DOHH2 (cell line): Measurements from ENCODE around the gene FAM107B.

Experiments
- EZH2phosphoT487 ChIP-seq: fragments of 200-600 bp; sonication (generic); IDR thresholded peaks from 2 replicates; pipeline ENCODE4 v1.6.1; 2017; ENCODE audit warnings: borderline replicate concordance, mild to moderate bottlenecking, antibody characterized with exemption, low read length, moderate library complexity, mixed read lengths
- TF ChIP-seq, protein P1 (sequence below): fragments of 200-600 bp; sonication (generic); IDR thresholded peaks from one replicate; pipeline ENCODE4 v1.5.1; 2014; ENCODE audit warnings: antibody characterized with exemption, mild to moderate bottlenecking, low read depth, low read length; ENCODE audit not compliant: poor library complexity, severe bottlenecking

DNA sequence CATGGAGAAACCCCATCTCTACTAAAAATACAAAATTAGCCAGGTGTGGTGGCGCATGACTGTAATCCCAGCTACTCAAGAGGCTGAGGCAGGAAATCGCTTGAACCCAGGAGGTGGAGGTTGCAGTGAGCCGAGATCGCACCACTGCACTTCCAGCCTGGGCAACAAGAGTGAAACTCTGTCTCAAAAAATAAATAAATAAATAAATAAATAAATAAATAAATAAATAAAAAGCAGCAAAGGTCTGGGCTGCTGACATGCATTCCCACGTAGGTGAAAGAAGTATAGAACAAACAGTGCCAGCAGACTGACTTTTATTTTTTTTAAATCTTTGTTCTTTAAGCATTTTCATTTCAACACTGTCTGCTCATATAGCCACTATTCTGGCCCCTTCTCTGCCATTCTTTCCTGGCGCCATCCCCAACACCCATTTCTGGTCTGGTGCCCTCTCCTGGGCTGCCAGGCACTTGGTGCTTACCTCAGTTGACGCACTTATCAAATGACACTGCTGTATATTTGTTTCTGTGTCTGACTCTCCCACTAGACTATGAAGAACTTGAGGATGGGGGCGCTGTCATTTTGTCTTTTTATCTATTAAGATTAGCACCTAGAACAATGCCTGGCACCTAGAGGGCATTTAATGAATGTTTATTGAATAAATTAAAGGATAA is 15.6 kb downstream of the FAM107B start:
- TF ChIP-seq, protein P1, sequence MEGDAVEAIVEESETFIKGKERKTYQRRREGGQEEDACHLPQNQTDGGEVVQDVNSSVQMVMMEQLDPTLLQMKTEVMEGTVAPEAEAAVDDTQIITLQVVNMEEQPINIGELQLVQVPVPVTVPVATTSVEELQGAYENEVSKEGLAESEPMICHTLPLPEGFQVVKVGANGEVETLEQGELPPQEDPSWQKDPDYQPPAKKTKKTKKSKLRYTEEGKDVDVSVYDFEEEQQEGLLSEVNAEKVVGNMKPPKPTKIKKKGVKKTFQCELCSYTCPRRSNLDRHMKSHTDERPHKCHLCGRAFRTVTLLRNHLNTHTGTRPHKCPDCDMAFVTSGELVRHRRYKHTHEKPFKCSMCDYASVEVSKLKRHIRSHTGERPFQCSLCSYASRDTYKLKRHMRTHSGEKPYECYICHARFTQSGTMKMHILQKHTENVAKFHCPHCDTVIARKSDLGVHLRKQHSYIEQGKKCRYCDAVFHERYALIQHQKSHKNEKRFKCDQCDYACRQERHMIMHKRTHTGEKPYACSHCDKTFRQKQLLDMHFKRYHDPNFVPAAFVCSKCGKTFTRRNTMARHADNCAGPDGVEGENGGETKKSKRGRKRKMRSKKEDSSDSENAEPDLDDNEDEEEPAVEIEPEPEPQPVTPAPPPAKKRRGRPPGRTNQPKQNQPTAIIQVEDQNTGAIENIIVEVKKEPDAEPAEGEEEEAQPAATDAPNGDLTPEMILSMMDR, result peak; percentile 85
- no peak for TF ChIP-seq EZH2phosphoT487
